SU-DHL-6 (cell line): Measurements from ENCODE around the gene ADCY5.

Experiments used
- H2AFZ ChIP-seq: fragments of 200-600 bp; sonication (generic); 2 replicates; pipeline ENCODE4 v1.6.1; 2014; ENCODE audit warnings: low read depth, mild to moderate bottlenecking, moderate library complexity, mixed read lengths, antibody characterized with exemption, low read length; ENCODE audit not compliant: severe bottlenecking
- H3F3A ChIP-seq: fragments of 200-600 bp; shearing (Covaris generic); 2 replicates; pipeline ENCODE4 v1.6.0; 2016; ENCODE audit warnings: antibody characterized with exemption, mild to moderate bottlenecking; ENCODE audit not compliant: insufficient read depth
- H3K27ac ChIP-seq: fragments of 200-600 bp; sonication (generic); 2 replicates; pipeline ENCODE4 v1.5.1; 2016; ENCODE audit warnings: low read depth, mild to moderate bottlenecking, low read length, moderate library complexity, mixed read lengths
- H3K27me3 ChIP-seq: fragments of 200-600 bp; sonication (generic), shearing (Covaris generic); 2 replicates; pipeline ENCODE4 v1.6.0; 2014; ENCODE audit warnings: mild to moderate bottlenecking, low read length
- H3K36me3 ChIP-seq: fragments of 200-600 bp; sonication (generic); 2 replicates; pipeline ENCODE4 v1.6.1; 2014; ENCODE audit warnings: mild to moderate bottlenecking, low read length, mixed read lengths
- H3K4me2 ChIP-seq: fragments of 300-600, 200-600 bp; shearing (Covaris generic), sonication (generic); 2 replicates; pipeline ENCODE4 v1.6.0; 2014; ENCODE audit warnings: low read length, low read depth, mild to moderate bottlenecking; ENCODE audit not compliant: poor library complexity, severe bottlenecking
- H3K4me3 ChIP-seq: fragments of 200-600 bp; sonication (generic); 2 replicates; pipeline ENCODE4 v1.5.1; 2014; ENCODE audit warnings: antibody characterized with exemption, low read length, mild to moderate bottlenecking, mixed read lengths; ENCODE audit not compliant: insufficient read depth, poor library complexity, severe bottlenecking
- H3K79me2 ChIP-seq: fragments of 200-600 bp; sonication (generic); 2 replicates; pipeline ENCODE4 v1.6.1; 2014; ENCODE audit warnings: mild to moderate bottlenecking, low read length, moderate library complexity; ENCODE audit not compliant: insufficient read depth
- H3K9ac ChIP-seq: fragments of 200-600 bp; sonication (generic); 2 replicates; pipeline ENCODE4 v1.7.0; 2014; ENCODE audit warnings: mild to moderate bottlenecking, low read length
- H3K9me2 ChIP-seq: fragments of 200-600 bp; sonication (generic); replicated peaks from 2 replicates; pipeline ENCODE4 v1.6.1; 2014; ENCODE audit warnings: low read length; ENCODE audit not compliant: insufficient read depth
- H3K9me3 ChIP-seq: fragments of 200-600 bp; sonication (generic); 2 replicates; pipeline ENCODE4 v1.6.1; 2014; ENCODE audit warnings: low read length, mixed read lengths; ENCODE audit not compliant: insufficient read depth
- H4K20me1 ChIP-seq: fragments of 200-600 bp; sonication (generic); 2 replicates; pipeline ENCODE4 v1.6.1; 2014; ENCODE audit warnings: low read depth, mild to moderate bottlenecking, antibody characterized with exemption, low read length, moderate library complexity, mixed read lengths
- EZH2phosphoT487 ChIP-seq: fragments of 200-600 bp; sonication (generic), shearing (Covaris generic); conservative IDR thresholded peaks from 2 replicates; pipeline ENCODE4 v1.6.1; 2018; ENCODE audit warnings: mild to moderate bottlenecking, antibody characterized with exemption, low read length, moderate library complexity, mixed read lengths
- TF ChIP-seq, protein P1 (sequence below): fragments of 200-600 bp; sonication (generic); IDR thresholded peaks from one replicate; pipeline ENCODE4 v1.5.1; 2017; ENCODE audit warnings: antibody characterized with exemption, mild to moderate bottlenecking, low read length, moderate library complexity; ENCODE audit not compliant: insufficient read depth, poor library complexity, severe bottlenecking

ADCY5 gene

DNA sequence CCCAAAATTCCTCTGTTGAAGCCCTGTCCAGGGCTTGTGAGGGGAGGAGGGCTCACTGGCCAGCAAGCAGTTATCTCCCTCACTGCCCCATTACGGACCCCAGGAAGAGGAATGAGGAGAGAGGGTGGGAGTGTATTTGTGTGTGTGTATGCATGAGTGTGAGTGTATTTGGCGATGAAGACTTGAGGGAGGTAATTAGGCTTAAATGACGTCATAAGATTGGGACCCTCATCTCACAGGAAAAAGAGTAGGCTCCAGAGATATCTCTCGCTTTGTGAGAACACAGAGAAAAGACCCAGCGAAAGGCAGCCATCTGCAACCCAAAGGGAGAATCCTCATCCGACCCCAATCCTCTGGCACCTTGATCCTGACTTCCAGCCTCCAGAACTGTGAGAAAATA lies 32.2 kb downstream of the ADCY5 start:
- H3K79me2 ChIP-seq, result no peaks in the 10 kb centered on the region
- H3K9me3 ChIP-seq, result no peaks in the 10 kb centered on the region
- no peak overlapping the region for H3K27ac ChIP-seq
- H3K36me3 ChIP-seq, result no peaks in the 10 kb centered on the region
- H3K9ac ChIP-seq, result no peak overlapping the region
- H3F3A ChIP-seq, result no peaks in the 10 kb centered on the region
- no peaks in the 10 kb centered on the region for H4K20me1 ChIP-seq
- H3K4me3 ChIP-seq, result no peak overlapping the region
- no peak overlapping the region for H2AFZ ChIP-seq
- no peaks in the 10 kb centered on the region for H3K27me3 ChIP-seq
- H3K9me2 ChIP-seq, result no peaks in the 10 kb centered on the region
- no peak overlapping the region for H3K4me2 ChIP-seq
- TF ChIP-seq, protein P1, sequence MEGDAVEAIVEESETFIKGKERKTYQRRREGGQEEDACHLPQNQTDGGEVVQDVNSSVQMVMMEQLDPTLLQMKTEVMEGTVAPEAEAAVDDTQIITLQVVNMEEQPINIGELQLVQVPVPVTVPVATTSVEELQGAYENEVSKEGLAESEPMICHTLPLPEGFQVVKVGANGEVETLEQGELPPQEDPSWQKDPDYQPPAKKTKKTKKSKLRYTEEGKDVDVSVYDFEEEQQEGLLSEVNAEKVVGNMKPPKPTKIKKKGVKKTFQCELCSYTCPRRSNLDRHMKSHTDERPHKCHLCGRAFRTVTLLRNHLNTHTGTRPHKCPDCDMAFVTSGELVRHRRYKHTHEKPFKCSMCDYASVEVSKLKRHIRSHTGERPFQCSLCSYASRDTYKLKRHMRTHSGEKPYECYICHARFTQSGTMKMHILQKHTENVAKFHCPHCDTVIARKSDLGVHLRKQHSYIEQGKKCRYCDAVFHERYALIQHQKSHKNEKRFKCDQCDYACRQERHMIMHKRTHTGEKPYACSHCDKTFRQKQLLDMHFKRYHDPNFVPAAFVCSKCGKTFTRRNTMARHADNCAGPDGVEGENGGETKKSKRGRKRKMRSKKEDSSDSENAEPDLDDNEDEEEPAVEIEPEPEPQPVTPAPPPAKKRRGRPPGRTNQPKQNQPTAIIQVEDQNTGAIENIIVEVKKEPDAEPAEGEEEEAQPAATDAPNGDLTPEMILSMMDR, result no peak
- TF ChIP-seq EZH2phosphoT487, result no peak

DNA sequence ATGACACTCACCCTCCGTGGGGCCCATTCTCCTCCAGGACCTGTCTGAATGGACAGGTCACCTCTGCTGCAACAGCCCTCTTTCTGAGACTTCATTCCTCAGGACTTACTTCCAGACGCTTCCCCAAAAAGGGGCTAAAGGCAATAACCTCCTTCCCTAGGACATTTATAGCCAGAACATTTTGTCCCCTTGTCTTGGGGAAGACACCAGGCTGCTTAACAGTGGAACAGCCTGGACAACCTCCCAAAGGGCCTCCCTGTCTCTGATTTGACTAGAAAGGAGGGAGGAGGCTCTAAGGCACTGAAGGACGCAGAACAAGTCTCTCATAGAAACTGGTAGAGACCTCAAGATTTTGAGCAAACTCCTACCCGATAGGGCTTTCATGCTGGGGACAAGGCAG lies 32.7 kb downstream of the ADCY5 start:
- H3F3A ChIP-seq, result no peaks in the 10 kb centered on the region
- H3K9ac ChIP-seq, result no peak overlapping the region
- no peaks in the 10 kb centered on the region for H4K20me1 ChIP-seq
- H3K4me3 ChIP-seq, result no peak overlapping the region
- H3K9me3 ChIP-seq, result no peaks in the 10 kb centered on the region
- H3K27ac ChIP-seq, result no peak overlapping the region
- no peak overlapping the region for H3K4me2 ChIP-seq
- no peaks in the 10 kb centered on the region for H3K27me3 ChIP-seq
- no peaks in the 10 kb centered on the region for H3K36me3 ChIP-seq
- no peak overlapping the region for H2AFZ ChIP-seq
- no peaks in the 10 kb centered on the region for H3K79me2 ChIP-seq
- no peak for TF ChIP-seq EZH2phosphoT487
- TF ChIP-seq, protein P1, result no peak
- H3K9me2 ChIP-seq, result no peaks in the 10 kb centered on the region

DNA sequence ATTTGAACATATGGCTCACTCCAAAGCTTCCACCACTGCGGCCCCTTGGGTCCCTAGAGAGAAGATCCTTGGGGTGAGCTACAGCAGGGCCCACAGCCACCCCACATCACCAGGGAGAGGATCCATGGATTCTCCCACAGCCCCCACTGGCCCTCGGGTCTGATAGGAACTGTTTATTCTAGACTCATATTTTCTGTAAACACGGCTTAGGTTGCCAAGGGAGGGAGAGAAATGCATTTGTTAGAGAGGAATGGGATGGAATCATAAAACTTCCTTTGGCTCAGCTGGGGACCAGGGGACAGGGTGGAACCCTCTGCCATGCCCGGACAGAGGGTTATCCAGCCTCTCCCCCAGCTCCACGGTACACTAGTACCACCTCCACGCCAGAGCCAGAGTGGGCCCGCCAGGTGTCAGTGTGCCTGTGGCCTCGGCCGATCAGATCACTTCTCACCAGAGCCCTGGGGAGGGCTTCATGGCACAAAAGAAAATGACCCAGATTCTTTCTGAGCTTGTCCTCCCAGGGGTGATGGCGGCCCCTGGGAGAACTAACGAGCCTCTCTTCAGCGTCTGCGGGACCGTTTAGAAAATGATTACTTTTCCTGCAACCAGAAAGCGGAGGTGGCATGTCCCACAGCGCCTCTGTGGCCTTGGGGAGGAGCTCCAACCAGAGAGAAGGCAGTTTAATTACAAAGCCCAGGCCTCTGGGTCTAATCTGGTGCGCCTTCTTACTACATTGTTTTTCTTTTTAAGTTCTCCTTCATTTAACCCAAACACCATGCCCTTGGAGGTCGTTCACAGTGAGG lies 33.7 kb downstream of the ADCY5 start:
- H3K27ac ChIP-seq, result no peak overlapping the region
- no peaks in the 10 kb centered on the region for H3K36me3 ChIP-seq
- H3K4me2 ChIP-seq, result no peak overlapping the region

More for the DNA sequence above, 33.7 kb downstream of the ADCY5 start:
- H4K20me1 ChIP-seq, result no peaks in the 10 kb centered on the region
- TF ChIP-seq, protein P1, result no peak
- no peak for TF ChIP-seq EZH2phosphoT487
- no peaks in the 10 kb centered on the region for H3K27me3 ChIP-seq
- no peak overlapping the region for H3K9ac ChIP-seq
- H2AFZ ChIP-seq, result no peak overlapping the region
- H3F3A ChIP-seq, result no peaks in the 10 kb centered on the region
- no peaks in the 10 kb centered on the region for H3K9me2 ChIP-seq
- H3K4me3 ChIP-seq, result no peak overlapping the region
- no peaks in the 10 kb centered on the region for H3K79me2 ChIP-seq
- H3K9me3 ChIP-seq, result no peaks in the 10 kb centered on the region
